GM19452 (cell line): ENCODE data around the gene DLG2.

Experiments
- ATAC-seq: cut with Tn5 transposase; IDR thresholded peaks from one replicate; pipeline ENCODE4 v1.9.1; 2021; ENCODE audit not compliant: unreplicated experiment

Gene DLG2

GRCh38 chr11:84157639-84158038 lies 1469.5 kb downstream of the DLG2 start:
- ATAC-seq, result no peak

DNA sequence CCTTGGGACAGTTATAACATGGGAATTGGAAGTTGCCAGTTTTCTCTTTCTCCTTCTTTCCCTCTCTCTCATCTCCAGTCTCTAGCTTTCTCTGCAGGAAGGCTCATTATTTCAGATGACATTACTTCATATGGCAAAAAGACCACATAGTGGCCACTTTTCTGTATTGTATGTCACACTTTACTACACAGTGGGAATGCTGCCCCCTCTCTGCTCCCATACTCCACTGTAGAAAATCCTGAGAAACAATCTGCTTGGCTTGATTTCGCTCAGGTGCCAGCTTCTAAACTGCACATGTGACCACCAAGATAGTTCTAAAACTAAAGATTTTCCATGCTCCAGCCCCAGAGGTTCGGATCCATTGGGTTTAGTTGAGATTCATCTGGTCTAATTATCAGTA lies 1480.3 kb downstream of the DLG2 start:
- ATAC-seq, result no peak

- ATAC-seq, result no peak
Measured at GRCh38 chr11:84145616-84146185, 1481.4 kb downstream of the DLG2 start.

DNA sequence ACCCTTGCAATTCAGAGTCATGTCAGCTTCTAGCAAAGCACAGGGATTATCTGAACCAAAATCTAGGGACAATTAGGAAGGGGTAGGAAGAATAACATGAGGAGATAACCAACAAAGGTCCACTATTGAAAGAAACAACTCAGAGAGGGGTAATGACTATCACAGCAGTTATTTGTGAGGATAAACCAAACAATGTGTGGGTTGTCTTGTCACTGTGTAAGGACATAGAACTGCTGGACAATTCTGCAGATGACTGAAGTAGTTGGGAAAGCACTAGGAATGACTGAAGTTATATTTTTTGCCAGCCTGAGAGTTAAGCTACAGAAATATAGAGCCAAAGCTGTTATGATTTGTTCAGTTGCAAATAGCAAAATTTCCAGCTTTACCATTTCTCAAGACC lies 1482.6 kb downstream of the DLG2 start:
- no peak for ATAC-seq

- no peak for ATAC-seq
Measured at GRCh38 chr11:84142411-84142810, 1484.7 kb downstream of the DLG2 start.

DNA sequence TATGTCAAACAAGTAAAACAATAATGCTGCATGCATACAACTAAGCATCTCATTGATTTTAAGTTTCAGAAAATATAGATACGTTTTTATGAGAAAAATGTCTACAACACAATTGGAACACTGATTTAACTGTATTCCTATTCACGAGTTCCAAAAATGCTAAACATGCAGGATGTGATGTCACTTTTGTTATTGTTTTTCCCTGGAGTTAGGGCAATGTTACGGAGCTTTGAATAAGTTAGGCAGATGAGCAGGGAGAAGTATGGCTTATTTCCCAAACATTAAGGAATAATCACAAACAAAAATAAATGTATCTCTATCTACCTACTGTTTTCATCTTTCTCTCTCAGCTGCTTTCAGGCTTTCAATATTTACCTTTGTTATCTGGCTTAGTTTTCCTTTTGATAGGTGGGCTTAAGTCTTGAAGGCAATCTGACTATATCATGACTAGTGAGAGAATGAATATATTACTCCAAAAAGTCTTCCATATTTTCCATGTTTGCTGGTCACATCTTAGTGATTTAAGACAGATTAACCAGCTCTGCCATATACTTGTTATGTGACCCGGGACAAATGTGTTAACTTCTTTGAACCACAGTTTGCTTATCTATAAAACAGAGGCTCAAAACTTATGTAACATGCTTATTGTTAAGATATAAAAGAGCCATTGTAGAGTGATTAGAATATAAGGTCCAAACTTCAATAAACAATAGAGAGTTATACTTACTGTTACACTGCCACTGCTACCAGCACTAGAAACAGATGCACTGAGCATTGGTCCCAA lies 1486.6 kb downstream of the DLG2 start:
- ATAC-seq, result no peak

DNA sequence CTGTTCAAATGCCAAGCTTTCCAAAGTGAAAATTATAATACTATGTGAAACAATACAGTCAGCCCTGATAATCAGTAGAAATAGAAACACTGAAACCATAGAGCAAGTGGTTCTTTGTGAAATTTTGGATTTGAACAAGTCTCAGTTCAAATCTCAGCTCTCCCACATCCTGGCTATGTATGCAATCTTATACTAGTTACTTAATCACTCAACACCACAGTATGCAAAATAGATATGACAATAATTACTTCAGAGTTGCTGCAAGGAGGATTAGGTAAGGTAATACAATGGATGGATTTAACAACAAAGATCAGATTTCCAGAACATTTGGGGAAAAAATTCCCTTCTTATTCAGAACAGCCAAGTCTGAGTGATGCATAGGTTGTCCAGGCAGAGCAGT lies 1489.2 kb downstream of the DLG2 start:
- ATAC-seq, result no peak

GRCh38 chr11:84137505-84137904 lies 1489.6 kb downstream of the DLG2 start:
- no peak for ATAC-seq

DNA sequence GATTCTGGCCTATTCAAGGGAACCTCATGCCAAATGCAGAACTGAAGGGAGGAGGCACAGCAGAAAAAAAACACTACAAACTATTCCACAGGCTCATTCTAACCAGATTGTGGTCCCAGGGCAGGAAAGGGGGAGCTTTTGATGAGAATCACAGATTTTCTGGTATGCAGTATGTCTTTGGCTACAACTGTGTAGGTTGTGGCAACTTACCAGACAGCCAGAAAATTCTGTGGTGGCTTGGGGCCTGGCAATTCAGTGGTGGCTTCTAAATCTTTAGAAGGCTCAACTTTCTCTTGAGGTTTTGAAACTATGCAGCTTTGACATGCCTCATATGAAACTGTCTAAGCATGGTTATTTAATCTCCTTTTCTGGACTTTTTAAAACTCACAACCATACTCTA lies 1490.2 kb downstream of the DLG2 start:
- no peak for ATAC-seq

DNA sequence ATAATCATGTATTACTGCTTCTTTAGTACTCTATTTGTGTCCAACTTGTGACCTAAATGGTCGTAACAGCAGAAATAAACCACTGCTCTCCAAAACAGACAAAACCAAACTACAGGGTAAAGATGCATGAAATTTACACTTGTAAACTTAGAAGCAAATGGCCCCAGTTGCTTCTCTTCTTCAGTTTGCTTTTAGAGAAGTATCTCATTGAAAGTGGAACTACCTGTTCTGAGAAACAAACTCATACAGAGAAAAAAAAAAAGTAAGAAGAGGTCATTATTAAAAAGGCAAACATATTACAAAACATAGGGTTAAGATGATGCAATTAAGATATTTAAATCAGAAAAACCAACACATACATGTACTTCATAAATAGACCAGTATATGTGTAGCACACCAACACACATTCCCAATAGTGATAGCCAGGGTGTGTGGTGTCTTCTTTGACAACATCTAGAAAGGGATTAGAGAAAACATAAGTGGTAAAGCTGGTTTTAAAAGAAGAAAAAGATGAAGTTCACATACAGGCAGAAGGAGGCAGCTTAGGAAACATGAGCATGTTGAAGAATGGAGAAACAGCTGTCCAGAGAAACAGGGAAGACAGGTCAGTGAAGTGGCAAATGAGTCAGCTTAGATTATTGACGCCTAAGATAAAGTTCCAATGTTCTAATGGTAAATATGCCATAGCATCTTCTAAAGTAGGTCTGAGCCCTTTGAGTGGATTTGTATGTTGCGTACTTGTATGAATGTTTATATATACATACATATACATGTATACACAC lies 1496.3 kb downstream of the DLG2 start:
- ATAC-seq, result no peak

DNA sequence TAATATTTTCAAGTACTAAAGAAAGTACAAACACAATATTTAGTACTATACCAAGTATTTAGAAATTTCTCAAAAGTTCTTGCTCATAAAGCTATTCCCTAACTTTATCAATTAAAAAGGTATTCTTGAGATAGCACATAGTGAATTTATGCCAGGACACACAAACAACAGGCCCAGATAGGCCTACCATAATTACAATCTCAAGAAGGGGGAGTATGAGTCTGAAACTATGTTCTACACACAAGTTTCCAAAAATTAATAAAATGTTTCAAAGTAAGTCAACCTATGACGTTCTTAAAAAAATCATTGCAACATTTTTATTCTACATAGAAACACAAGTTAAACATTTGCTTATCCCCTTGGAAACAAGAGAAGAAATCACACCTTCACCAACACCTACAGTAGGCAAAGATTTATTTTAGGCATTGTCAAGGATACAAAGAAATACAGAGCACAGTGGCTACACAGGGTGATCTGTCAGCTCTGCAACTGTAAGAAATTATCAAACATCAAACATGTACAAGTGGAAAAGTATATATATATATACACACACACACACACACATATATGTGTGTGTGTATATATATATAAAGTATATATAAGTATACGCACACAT lies 1497.1 kb downstream of the DLG2 start:
- ATAC-seq, result no peak

- no peak for ATAC-seq
Measured at GRCh38 chr11:84128840-84129239, 1498.3 kb downstream of the DLG2 start.

DNA sequence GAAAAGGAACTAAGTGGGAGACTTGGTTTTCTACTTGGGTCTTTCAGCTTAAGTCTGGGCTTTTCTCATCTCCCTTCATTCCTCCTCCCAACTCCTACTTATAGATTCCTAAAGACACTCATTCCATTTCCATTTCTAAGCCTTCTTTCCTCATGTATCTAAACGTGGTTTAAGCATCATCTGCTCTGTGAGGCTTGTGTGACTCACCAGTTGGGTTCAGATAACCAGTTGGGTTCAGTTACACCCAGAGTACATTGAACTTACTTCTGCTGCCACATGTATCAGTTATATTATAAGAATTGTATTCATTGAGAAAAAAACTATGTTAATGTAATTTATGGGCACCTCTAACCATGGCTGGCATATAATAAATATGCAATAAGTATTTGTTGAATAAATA lies 1509.8 kb downstream of the DLG2 start:
- ATAC-seq, result no peak

GRCh38 chr11:84106541-84106940 lies 1520.6 kb downstream of the DLG2 start:
- no peak for ATAC-seq

- no peak for ATAC-seq
Measured at GRCh38 chr11:84105148-84105547, 1522.0 kb downstream of the DLG2 start.

- ATAC-seq, result no peak
Measured at GRCh38 chr11:84103096-84103495, 1524.0 kb downstream of the DLG2 start.

DNA sequence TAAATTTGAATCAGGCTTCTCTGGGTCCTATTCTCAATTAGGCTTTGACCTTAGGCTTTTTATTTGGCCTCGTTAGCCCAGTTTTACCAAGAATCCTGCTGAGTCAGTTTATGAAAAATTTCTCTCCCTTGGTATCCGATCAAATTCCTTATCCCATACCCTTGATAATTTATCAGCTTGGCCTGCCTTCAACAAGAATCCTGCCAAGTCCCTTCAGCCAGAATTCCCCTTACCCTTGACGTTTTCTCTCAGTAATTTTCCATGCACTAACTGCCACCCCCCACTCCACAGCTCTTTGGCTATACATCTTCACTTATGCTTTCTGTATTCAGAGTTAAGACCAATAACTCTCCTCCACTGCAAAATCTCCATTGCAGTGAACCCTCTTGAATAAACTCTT lies 1530.0 kb downstream of the DLG2 start:
- ATAC-seq, result no peak

DNA sequence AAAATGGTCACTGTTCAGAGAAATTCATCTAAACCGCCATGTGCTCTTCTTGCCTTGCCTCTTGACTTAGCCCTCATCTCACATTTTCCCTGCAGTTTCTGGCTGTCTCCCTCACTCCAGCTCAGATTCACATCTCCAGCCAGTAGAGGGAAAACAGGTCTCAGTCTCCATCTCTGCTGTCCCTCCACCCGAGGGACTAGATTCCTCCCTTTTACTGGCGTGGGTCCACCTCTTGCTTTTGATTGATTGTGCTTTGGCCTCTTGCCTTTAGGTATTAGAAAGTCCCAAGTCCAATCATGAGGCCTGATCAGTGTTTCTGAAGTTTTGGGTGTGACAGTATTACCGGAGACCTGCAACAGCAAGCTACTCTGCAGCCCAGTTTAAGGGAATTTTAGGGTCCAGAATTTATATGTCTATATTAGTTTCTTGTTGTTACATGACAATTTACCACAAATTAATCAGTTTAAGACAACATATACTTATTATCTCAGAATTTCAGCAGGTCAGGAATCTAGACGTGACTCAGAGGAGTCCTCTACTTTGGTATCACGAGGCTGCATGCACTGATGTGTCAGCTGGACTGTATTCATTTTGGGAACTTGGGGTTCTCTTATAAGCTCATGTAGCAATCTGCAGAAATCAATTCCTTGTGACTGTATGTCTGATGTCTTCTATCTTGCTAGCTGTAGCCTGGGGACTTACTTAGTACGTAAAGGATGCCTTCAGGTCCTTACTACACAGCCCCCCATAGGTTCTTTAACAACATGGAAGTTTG lies 1535.7 kb downstream of the DLG2 start:
- ATAC-seq, result no peak

DNA sequence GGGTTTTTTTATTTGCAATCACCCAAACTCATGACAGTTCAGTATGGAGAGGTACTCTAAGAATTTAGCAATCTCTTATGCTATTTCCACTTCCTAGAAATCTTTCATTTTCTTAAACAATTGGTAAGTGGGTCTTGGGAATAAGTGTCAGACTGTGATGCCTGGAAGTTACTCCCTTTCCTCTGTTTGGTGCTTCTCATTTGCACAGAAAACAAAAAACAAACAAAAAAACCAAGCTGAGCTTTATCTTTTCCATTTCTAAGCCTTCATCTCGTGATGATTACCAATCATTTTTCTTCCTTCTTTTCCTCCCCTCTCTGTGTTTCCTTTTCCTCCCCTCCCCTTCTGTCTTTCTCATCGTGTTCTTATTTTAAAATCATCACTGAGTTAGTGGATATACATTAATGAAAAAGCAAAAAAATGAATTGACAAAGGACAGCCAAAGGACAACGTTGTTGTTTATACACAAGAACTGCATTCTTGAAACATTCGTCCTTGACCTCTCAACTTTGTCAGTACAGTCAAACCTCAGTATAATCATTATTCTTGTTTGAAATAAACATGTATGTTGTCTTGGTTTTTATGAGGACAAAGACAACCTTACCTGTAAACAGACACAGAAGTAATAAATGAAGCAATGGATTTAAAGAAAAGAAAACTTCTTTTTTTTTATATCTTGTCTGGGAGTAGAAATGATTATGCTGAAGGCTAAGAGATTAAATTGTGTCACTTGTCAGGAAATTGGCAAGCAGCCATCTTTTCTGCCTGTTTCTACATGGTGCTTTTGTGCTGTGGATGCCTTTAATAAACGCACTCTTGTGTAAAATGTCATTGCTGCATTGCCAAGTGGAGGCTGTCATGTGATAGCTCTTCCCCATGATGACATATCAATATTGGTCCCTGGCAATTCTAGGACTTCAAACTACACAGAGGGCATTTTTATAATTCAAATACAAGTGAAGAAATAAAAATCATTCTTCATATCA lies 1537.8 kb downstream of the DLG2 start:
- ATAC-seq, result no peak

DNA sequence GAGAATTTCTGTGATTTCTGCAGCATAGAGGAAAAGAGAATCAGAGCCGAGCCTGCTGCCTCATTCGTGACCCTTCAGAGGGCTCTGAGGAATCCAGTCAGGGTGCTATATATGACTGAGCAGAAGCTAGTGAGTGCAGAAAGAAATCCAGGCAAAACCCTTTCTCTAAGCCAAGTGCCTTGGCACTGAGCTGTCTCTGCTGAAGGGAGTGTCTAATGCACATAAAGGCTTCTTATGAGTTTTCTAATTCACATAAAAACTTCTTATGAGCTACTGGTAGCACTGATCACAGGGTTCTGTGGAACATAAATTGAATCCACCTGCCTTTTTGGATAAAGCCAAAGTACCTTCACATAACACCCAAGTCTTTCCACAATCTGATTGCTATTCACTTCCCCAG lies 1555.3 kb downstream of the DLG2 start:
- ATAC-seq, result no peak
